ENCODE results near the gene NAALADL2.
"Not testable (repeated sequence)": the region's sequence is repeated elsewhere in the genome, so short reads cannot be mapped to it uniquely, and the experiment has no call there.

Gene NAALADL2

GRCh38 chr3:175389560-175389959 is 530.4 kb downstream of the NAALADL2 start:
- no peak for DNase-seq

DNA sequence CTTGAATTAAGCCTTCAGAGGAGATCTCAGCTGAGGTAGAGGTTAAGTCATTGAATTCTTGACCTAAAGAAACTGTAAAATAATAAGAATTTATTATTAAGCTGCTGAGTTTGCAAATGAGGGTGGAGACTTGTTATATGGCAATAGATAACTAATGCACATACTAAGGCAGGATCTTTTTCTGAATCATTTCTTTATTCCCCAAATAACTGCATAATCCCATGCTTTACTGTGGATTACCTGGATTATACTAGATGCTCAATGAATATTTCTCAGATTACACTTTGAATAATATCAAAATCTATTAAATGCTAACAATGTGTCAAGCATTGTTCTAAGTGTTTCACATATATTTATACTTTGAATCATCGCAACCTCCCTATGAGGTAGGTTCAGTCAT is 532.5 kb downstream of the NAALADL2 start:
- DNase-seq, result no peak

GRCh38 chr3:175392653-175393052 is 533.5 kb downstream of the NAALADL2 start:
- DNase-seq, result no peak

DNA sequence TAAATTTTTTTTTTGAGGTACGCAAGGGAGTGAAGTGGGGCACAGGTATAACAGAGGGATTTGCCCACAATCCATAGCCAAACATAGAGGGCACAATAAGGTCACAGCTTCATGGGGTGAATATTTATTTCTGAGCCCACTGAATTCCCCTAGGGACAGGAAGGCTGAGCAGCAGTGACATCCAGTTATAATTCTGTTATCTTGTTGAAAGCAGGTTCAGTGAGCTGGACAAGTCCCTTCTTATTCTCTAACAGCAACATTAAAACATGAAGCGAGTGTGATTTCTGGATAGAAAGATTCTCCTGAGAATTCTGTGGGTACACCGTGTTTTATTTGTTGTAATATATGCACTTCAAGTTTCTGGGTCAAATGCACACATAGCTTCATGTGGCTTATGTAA is 538.2 kb downstream of the NAALADL2 start:
- no peak for DNase-seq

- no peak for DNase-seq
These were observed 539.5 kb downstream of the NAALADL2 start for GRCh38 chr3:175398676-175399075.

DNA sequence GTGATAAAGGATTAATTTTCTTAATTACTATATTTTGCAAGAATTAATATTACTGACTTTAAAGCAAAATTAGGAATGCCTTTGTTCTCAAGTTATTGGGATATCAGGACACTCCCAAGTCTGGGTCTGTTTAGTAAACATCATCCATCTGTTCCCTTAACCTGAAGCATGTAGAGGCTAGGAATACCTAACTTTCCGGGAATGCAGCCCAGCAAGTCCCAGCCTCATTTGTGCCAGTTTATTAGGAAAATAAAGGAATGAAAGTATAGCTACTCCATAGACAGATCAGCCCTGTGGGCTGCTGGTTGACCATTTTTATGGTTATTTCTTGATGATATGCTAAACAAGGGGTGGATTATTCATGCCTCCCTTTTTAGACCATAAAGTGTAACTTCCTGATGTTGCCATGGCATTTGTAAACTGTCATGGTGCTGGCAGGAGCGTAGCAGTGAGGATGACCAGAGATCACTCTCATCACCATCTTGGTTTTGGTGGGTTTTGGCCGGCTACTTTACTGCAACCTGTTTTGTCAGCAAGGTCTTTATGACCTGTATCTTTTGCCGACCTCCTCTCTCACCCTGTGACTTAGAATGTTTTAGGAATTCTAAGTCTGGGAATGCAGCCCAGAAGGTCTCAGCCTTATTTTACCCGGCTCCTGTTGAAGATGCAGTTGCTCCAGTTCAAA is 540.2 kb downstream of the NAALADL2 start:
- no peak for DNase-seq

- DNase-seq, result no peak
These were observed 544.9 kb downstream of the NAALADL2 start for GRCh38 chr3:175404027-175404426.

DNA sequence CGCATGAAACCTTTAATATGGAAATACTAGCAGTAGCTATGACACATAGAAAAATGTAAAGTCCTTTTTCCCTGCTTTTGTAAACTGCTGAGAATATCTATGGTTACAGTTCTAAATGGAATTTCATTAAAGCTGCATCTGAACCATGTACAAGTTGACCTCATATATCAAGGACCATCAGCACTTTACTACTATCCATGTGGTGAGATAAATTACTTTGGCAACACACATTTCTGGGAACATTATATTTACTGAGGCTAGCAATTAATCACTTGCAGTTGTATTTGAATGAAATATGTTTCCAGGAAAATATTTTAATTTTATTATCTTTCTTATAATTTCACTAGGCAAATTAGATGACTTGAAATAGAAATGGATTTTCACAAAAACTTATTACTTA is 545.5 kb downstream of the NAALADL2 start:
- DNase-seq, result no peak

DNA sequence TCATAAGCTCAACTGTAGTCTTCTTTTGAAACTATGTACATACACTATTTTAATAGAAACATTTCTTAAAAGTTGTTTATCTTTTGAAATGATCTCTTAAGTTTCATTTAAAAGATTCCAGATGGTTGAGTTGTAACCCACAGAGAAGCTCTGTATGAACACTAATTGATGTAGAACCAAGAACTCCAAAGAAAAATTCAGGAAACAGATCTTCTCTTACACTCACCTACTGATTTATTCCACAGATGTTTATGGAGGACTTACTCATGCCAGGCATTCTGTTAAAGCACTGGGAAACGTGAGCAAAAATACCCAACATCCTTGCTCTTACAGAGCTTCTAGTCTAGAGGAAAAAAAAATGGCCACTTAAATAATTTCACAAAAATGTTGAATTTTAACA is 551.1 kb downstream of the NAALADL2 start:
- DNase-seq, result no peak

DNA sequence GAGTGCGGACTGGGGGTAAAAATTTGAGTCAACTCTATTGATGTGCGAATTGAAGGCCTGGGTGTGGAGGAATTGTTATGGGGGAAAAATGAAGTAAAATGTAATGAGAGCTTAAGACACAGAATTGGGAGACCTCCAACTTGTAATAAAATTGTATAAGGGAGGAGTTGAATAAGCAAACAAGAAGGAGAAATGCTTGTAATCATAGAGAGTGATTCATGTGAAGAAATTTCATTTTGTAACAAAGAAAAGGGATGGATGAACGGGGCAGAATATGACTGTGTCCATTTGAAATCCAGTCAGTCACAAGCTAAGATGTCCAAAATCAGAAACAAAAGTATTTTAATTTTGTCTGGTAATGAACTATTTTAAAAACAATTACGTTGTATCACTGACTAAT is 552.3 kb downstream of the NAALADL2 start:
- DNase-seq, result no peak

GRCh38 chr3:175411946-175412345 is 552.8 kb downstream of the NAALADL2 start:
- no peak for DNase-seq

- DNase-seq, result no peak
These were observed 554.8 kb downstream of the NAALADL2 start for GRCh38 chr3:175413926-175414325.

DNA sequence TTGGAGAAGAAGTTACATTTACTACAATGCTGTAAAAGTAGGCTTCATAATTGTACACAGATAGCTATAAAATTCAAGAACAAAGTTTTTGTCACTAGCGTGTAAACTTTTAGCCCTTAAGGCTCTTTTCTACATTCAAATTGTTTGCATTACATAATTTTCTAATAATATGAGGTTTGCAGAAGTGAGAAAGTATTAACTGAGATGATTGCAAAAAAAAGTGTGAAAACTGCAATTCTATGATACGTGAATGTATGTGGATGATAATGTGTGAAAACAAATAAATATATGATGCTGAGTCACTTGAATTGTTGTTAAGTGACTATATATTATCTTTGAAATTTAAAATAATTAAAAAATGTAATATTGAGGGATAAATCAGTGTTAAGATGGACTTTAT is 557.5 kb downstream of the NAALADL2 start:
- no peak for DNase-seq

DNA sequence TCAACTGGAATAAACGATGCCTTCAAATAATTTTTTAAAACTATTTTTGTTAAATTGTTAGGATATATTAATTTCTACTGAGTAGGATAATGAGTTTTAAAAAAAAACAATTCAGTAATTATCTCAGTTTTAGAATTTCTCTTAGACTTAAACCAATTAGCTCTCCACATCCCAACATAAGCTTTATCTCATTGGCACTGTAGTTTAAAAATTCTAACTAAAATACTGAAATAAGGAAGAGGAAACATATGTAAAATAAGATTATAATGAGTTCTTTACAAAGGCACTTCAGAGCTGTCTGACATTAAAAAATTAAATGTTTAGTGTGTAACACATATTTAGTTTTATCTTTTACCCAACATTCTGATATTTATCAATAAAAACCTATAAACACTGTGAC is 558.3 kb downstream of the NAALADL2 start:
- DNase-seq, result no peak

DNA sequence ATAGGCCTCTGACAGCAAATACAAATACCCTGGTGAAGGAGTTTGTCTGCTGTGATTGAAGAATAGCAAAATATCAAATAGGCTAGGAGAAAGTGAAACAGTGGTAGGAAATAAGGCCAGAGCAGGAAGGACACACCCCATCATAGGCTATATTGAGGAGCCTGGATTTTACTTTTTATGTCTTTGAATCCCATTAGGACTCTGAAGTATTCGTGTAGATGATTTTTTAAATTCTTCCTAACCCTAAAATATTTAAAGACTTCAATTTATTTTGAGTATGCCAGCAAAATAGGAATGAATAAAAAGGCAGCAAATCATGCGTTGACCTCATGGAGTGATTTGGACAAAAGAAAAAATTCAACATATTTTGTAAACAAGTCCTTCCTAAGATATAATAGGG is 562.8 kb downstream of the NAALADL2 start:
- DNase-seq, result no peak

- DNase-seq, result no peak
These were observed 563.6 kb downstream of the NAALADL2 start for GRCh38 chr3:175422744-175423143.

- not testable (repeated sequence) for DNase-seq
These were observed 564.7 kb downstream of the NAALADL2 start for GRCh38 chr3:175423848-175424247.

- DNase-seq, result no peak
These were observed 567.7 kb downstream of the NAALADL2 start for GRCh38 chr3:175426805-175427204.

GRCh38 chr3:175428466-175428865 is 569.3 kb downstream of the NAALADL2 start:
- DNase-seq, result no peak

DNA sequence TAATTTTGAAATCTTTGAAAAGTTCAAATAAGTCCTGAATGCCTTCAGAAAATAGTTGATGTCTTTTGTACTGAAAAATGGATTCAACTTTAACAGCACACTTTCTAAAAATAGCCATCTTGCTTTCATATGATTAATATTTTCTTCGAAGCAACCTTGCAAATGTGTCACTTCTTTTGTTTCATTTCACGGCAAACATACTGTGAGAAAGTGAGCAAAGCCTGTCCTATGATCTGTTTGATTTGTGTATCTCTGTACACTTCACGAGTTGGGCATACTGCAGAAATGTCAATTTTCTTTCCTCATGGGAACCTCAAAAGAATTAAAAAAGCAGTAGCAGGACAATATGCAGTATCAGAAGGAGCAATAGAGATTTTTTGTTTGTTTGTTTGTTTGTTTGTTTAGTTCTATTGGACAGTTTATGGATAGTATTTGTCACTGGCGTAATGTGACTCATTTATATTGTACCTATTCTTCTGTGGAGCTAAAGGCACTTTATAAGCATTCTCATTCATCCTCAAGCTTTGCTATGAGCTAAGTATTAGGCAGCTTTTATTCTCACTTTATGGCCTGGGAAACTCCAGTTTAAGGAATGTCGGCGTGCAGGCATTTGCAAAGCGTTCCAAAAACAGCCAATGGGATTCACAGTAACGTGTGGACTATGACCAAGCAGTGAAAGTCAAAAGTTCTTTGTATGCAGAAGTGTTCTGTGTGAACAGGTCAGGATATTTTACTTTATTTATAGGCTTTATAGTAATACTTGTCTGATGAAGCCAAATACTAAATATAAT is 572.0 kb downstream of the NAALADL2 start:
- no peak for DNase-seq

GRCh38 chr3:175432376-175433025 is 573.4 kb downstream of the NAALADL2 start:
- DNase-seq, result no peak

GRCh38 chr3:175433026-175433674 is 574.0 kb downstream of the NAALADL2 start:
- DNase-seq, result no peak

- no peak for DNase-seq
These were observed 575.4 kb downstream of the NAALADL2 start for GRCh38 chr3:175434561-175434960.

GRCh38 chr3:175443682-175444081 is 584.5 kb downstream of the NAALADL2 start:
- DNase-seq, result no peak
